Left renal pelvis (tissue), 4 donors: ENCODE results near the gene SRRM5. TPM values are rescaled to one million over a fixed set of nuclear protein-coding genes. Genes with fewer than 3 reads are reported as not detected.
"Not testable (repeated sequence)": the region's sequence is repeated elsewhere in the genome, so short reads cannot be mapped to it uniquely, and the experiment has no call there.

Source experiments
- DNase-seq, 4 donors: peaks; one replicate each; pipeline ENCODE4 v3.0.0-alpha.2; 2013; ENCODE audit warnings: low read depth in 4 of 4, low spot score in 3 of 4
- polyA plus RNA-seq, 4 donors: library from polyadenylated mRNA; unstranded; fragments of 120-200 nt; gene quantifications; one replicate each; pipeline ENCODE4 v1.2.1, GENCODE V29; 2013; ENCODE audit not compliant: insufficient read length in 4 of 4

SRRM5 gene
- polyA plus RNA-seq, 4 donors, result 0.41 to 2.3 (median 1.2) TPM

DNA sequence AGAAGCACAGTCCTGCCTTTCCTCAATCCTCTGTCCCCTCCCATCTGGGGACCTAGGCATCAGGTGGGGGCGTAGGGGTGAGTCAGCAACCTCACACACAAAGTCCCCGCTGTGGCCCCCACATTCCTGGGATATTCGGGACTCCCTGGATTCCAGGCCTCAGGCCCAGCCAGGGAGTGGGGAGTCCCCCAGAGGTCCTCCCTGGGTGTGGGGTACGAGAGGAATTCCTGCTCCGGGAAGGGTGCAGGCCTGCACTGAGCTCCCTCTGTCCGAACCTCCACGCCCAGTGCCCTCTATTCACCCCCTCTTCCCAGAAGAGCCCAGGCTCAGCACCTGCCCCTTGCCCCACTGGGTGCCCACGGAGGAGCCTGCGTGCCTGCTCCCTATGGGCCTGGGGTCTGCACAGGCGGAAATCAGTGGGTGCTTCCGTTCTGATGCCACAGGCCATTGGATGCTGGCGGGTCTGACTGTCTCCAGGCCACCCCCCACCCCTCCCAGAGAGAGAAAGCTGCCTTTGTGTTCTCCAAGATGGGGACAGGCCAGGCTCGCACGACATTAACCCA lies 24.3 kb downstream of the SRRM5 start:
- no peak for DNase-seq

DNA sequence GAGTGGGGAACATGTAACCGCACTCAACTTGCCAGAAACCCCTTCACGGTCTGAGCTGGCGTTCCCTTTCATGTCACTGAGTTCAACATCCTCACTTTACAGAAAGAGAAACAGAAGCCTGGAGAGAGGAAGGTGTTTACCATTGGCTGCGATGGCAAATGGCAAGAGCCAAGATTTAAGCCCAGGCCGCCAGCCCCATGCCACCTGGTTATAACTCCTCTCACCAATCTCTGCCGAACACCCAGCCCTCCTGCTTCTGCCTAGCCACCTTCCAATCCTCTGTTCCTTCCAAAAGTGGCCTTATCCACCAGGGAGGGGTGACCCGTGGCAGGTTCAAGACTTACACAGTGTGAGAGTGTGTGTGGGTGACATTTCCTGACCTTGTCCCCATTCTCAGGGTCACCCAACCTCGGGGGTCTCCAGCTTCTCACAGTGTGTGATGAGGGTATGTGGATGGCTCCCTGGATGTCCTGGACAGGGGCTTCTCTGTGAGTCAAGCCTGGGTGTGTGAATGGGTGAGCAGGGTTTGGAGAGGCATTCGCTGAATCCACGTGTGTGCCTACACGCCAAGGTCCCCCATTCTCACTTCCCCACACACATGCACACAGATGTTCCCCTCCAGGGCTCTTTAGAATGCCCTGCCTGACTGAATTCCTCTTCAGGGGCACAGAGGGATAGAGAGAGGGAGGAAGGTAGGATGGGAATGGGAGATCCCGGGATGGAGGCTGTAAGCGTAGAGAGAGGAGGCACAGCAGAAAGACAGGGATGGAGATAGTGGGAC lies 26.5 kb downstream of the SRRM5 start:
- no peak for DNase-seq

DNA sequence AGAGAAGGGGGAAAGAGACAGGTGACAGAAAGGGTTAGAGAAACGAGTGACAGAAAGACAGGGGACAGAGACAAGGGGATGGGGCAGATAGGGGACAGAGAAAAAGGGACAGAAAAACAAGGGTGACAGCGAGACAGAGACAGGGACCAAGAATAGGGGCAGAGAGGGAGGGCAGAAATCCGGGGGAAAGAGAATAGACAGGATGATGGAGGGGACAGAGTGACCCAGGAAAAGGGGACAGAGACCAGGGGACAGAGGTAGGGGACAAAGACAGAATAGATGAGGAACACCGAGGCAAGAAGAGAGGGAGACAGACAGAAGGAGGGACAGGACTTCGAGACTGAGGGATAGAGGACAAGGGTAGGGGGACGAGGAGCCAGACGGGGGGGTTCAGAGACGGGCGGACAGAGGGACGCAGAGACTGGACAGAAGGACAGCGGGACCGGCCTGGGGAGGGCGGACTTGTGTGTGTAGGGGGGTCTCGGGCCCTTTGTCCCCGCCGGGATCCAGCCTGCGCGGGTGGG lies 27.2 kb downstream of the SRRM5 start:
- no peak for DNase-seq

DNA sequence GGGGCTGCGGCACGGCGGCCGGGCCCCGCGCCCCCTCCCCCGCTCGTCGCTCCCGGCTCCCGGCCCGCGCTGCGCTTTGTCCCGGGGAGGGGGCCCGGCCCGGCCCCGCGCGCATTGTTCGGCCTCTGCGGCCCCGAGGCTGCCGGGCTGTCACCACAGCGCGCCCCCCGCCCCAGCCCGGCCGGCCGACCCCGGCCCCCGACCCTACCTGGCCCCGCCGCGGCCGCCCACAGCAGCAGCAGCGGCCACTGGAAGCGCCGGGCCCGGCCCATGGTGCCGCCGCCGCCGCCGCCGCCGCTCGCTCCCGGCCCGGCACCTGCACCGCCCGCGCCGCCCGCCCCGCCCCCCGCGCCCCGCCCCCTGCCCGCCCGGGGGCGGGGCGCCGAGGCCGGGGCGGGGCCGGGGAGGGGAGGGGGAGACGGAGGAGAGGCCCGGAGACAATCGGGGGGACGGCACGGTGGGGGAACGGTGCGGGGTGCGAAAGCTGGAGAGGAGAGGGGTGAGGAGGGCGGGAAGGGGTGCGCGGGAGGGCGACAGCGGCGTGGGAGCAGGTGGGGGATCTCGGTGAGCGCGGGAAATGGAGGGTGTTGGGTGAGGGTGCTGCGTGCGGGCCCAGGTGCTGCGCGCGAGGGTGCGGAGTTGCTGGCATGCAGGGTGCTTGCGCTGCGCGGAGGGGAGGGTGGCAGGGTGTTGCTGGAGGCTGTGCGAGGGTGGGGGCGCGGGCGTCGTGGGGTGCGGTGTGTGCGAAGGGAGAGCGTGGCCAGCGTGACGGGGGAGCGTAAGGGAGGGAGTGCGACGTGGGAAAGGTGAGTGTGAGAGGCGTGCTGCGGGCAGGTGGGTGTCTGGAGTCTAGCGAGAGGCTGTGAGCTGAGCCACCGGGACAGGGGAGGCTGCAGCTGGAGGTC lies 27.9 kb downstream of the SRRM5 start, which contains the start of gene CADM4:
Gene CADM4 (minus strand): TSS at position 332 of the 905 bp plus-strand sequence. CDS start 60 bp downstream, at position 272.
- no peak for DNase-seq

DNA sequence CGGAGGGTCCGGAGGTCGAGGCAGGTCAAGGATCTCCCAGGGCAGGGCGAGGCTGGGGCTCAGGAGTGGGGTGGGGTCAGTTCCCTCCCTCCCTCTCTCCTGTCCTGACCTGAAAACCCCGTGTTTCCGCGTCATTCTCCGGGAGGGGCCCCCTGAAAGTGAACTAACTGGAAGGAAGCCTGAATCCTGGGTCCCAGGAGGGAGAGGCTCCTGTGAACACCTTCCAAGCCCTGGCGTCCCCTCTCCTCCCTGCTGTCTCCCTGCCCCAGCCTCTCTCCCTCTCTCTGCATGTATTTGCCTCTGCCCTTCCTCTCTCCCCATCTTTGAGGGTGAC lies 28.5 kb downstream of the SRRM5 start:
- no peak for DNase-seq

DNA sequence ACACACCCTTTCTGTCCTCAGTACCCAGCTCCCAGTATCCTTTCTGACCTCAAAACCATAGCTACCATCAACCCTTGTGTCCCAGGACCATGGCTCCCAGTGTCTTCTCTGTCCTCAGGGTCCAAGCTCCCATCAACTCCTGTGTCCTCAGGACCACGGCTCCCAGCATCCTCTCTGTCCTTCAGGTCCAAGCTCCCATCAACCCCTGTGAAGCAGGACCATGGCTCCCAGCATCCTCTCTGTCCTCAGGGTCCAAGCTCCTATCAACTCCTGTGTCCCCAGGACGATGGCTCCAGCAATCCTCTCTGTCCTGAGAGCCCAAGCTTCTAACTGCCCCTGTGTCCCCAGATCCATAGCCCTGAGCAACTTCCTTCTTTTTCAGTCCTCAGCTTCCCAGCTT lies 29.4 kb downstream of the SRRM5 start:
- no peak for DNase-seq

DNA sequence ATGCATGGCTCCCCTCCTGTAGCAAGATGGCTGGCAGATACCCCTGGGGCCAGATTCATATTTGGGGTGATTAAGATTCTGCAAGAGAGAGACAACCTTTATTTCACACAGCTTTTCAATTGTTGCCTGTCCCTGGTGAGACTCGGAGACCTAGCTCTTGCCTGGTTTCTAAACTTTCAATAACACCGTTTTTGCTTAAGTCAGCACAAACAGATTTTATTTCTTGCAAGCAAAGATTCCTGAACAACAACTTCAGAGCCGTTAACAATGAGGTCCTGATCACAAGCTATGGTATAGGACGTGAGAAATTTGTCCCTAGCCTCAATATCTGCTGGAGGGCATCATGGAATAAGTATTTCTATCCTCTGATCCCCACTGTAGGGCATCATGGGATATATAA lies 30.6 kb downstream of the SRRM5 start:
- no peak for DNase-seq

DNA sequence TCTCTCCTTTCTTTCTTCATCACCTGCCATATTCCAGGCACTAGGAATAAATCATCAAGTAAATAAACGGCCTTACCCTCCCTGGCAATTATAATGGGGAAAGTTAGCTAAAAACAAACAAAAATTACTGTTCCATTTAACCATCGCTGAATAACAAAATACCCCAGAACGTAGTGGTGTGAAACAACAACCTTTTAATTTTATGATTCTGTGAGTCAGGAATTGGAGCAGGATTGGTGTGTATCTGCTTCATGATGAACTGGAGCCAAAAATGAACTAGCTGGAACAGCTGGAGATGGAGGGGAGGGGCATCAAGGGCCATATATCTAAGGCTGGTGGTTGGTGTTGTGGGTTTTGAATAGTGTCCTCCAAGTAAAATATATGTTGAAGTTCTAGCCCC lies 31.4 kb downstream of the SRRM5 start:
- no peak for DNase-seq

DNA sequence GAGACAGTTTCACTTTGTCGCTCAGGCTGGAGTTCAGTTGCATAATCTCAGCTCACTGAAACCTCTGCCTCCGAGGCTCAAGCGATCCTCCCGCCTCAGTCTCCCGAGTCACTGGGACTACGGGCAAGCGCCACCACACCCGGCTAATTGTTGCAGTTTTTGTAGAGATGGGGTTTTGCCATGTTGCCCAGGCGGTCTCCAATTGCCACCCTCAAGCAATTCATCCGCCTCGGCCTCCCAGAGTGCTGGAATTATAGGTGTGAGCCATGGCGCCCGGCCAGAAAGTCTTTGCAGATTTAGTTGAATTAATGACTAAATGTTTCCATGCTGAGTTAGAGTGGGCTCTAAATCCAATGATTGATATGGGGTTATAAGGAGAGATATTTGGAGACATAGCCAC lies 32.3 kb downstream of the SRRM5 start:
- no peak for DNase-seq

DNA sequence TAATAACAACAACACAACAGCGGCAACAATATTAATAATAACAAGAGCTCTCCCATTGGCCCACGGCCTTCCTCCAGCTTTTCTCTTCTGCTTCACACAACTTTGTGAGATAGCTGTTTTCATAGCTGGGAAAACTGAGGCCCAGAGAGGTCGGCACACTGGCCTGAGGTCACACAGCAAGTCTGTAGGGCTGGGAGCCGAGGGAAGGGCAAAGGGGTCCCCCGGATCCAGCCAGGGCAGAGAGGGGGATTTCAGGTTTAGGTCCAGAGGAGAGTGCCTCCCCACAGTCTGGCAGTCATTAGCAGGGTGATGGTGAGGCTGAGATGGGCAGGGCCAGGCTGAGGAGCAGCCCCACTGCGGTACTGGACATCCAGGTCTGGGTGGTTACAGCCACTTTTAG lies 36.7 kb downstream of the SRRM5 start:
- no peak for DNase-seq

DNA sequence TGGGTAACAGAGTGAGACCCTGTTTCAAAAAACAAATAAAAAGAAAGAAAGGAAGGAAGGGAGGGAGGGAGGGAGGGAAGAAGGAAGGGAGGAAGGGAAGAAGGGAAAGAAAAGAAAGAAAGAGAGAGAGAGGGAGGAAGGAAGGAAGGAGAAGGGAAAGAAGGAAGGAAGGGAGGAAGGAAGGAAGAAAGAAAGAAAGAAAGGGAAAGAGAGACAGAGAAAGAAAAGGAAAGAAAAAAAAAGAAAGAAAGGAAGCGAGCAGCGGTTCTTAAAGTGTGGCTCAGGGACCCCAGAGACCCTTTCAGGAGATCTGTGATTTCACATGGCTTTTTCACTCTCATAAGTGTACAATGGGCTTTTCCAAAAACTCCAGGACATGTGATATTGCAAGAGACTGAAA lies 37.6 kb downstream of the SRRM5 start:
- DNase-seq, result no peak

DNA sequence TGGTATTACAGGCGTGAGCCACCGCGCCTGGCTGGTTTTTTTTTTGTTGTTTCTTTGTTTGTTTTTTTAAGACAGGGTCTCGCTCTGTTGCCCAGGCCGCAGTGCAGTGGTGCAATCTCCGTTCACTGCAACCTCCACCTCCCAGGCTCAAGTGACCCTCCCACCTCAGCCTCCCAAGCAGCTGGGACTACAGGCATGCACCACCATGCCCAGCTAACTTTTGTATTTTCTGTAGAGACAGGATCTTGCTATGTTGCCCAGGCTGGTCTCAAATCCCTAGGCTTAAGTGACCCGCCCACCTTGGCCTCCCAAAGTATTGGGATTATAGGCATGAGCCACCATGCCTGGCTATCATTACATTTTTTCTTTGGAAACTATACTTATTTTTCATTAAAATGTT lies 38.4 kb downstream of the SRRM5 start:
- not testable (repeated sequence) for DNase-seq

DNA sequence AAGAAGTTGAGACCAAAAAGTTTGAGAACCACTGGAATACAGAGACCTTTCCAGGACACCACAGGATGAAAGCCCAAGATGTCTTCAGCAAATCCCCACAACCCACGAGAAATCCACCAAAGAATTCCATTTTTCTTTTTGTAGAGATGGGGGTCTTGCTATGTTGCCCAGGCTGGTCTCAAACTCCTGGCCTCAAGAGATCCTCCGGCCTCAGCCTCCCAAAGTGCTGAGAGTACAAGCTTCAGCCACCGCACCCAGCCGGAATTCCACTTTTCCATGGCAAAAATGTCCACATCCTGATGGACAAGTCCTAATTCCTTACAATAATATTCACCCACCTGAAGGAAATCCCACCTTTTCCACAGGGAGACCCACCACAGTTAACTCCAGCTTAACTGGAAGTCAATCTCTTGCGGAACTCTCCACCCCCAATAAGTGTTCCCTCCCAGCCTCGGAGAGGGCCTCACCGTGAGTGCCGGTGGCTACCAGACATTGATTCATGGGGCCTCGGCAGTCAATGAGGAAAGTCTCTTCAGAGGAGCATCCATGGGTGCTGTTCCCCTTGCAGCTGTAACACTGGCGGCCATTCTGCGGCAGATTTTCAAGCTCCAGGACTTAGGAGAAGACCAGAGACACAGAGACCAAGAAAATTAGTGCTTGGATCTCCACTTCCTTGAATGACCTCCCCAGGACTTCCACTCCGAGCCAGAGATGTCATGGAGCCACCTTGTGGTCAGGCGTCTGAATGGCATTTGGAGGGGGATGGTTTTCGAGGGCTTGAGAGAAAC lies 40.1 kb downstream of the SRRM5 start:
- no peak for DNase-seq

DNA sequence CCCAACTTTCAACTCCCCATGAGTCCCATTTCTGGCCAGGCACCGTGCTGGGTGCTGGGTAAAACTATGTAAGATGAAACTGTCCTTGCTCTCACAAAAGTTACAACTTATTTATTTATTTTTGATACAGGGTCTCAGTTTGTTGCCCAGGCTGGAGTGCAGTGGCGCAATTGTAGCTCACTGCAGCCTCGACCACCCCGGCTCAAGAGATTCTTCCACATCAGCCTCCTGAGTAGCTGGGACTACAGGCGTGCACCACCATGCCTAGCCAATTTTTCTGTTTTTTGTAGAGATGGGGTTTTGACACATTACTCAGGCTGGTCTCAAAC lies 40.6 kb downstream of the SRRM5 start:
- DNase-seq, result no peak

DNA sequence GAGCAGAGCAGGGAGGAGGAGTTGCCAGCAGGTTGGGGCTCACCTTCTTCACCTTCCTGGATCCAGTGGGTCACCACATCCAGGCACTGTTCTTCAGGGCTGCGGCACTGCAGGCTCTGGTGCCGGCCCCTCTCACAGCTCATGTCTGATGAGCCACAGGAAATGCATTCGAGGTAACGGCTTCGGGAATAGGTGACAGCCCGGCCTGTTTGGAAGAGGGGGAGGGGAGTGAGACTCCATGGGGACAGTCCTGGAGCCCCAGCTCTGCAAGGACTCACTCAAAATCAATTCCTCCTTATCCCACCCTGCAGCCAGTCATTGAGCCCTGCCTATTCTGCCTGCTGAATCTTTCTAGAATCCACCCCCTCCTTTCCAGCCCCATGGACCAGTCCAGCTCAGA lies 44.5 kb downstream of the SRRM5 start:
- DNase-seq, result no peak

DNA sequence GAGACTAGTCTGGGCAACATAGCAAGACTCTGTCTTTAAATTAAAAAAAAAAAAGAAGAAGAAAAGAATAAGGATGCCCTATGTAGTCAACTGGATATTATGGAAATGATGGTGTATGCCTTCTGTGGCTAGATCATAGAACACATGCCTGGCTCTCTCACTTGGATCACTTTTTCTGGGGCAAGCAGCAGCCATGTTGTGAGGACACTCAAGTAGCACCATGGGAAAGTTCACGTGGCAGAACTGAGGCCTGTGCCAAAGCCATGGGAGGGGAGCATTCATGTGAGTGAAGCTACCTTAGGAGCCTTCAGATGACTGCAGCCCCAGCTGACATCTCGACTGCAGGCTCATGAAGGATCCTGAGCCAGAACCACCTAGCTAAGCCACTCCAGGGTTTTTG lies 46.1 kb downstream of the SRRM5 start:
- no peak for DNase-seq

DNA sequence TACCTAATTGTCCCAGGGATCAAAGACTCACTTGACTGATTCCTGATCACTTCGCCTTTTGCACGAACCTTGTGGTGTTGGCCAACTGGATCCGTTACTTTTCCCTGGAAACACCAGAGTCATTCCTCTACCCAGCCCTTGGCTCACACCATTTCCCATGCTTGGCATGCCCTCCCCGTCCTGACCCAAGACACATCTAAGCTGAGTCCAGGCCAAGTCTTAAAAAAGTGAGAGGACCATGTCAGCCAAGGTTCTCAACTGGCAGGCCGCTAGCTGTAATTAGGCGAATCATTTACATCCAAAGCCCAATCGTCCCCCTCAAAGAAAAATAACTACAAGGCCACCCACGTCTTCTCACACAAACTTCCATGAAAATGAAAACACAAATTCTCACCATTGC lies 46.6 kb downstream of the SRRM5 start:
- no peak for DNase-seq

DNA sequence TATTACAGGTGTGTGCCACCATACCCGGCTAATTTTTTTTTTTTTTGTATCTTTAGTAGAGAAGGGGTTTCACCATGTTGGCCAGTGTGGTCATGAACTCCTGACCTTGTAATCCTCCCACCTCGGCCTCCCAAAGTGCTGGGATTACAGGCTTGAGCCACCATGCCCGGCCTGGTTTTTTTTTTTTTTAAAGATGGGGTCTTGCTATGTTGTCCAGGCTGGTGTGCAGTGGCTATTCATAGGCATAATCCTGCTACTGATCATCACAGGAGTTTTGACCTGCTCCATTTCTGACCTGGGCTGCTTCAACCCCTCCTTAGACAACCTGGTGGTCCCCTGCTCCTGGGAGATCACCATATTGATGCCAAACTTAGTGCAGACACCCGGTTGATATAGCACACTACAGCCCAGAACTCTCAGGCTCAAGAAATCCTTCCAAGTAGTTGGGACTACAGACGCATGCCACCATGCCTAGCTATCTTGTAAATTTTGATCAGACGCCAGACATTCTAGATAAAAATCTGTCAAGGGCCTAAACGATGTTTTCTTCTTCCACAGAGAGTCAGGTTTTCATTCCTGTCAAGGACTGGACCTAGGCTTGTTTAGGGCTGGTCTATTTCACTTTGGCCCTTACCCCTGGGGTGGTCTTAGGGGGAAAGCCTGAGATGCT lies 48.5 kb downstream of the SRRM5 start:
- no peak for DNase-seq

DNA sequence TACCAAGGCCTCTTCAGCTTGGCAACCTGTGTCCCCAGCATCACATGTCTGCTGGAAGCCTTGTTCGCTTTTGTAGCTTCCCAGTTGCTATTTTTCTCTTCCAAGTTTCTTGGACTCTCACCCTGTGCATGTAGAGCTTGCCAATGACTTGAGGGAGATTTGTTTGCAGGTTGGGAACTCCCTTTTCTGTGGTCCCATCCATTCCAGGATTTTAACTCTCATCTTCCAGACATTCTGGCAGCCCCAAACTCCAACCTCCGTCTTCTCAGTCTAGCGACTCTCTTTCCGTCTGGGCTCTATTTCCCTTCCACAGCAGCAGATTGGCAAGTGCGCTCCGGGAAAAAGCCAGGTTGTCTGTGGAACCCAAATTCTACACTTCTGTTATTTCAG lies 49.1 kb downstream of the SRRM5 start:
- no peak for DNase-seq

DNA sequence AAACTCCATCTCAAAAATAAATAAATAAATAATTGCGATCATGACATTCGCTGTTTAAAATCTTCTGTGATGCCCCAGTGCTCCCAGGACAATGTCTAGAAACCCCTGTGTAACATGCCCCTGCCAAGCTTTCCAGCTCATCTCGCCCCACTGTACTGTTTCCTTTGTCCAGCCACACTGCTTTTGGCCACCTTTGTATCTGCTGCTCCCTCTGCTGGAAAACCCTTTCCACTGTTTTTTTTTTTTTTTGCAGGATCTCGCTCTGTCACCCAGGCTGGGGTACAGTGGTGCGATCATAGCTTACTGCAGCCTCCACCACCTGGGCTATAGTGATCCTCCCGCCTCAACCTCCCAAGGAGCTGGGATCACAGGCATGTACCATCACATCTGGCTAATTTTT lies 50.6 kb downstream of the SRRM5 start:
- no peak for DNase-seq
